Measurements from ENCODE around the gene GDF2.

GDF2 gene

DNA sequence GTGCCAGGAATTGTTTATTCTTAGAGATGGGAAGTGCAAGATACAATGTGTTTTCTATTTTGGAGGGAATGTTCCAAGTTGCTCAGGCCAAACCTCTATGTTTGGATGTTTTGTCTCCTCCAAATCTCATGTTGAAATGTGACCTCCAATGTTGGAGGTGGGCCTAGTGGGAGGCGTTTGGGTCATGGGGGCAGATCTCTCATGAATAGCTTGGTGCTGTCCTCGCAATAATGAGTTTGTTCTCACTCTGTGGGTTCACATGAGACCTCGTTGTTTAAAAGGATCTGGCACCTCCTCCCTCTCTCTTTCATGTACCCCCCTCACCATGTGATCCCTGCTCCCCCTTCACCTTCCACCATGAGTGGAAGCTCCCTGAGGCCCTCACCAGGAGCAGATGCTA lies 30.6 kb upstream of the GDF2 start:
- DNase-seq (ENCODE audit: low read depth): no peak

DNA sequence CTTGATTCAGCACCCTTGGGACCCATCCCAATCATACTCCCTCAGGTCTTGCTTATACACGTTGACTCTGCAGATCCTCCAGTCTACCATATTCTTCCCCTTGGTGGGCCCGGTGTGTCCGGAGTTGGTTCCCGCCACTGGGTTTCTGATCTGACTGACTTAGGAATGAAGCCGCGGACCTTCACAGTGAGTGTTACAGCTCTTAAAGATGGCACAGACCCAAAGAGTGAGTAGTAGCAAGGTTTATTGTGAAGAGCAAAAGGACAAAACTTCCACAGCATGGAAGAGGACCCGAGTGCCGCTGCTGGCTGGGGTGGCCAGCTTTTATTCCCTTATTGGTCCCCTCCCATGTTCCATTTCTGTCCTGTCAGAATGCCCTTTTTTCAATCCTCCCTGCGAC lies 28.2 kb upstream of the GDF2 start:
- DNase-seq (ENCODE audit: low read depth): no peak

DNA sequence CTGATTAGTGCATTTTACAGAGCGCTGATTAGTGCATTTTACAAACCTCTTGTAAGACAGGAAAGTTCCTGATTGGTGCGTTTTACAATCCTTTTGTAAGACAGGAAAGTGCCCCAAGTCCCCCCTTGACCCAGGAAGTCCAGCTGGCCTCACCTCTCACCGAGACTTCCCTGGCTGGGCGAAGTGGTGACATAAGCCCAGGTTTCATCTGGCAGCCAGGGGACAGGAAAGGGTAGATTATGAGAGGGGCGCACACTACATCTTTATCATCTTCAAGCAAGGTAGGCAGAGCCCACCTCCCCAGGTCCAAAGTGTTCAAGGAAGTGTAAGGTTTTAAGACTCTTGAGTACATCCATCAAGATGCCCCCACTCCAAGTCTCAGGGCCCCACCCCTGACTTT lies 27.8 kb upstream of the GDF2 start:
- DNase-seq (ENCODE audit: low read depth): no peak

DNA sequence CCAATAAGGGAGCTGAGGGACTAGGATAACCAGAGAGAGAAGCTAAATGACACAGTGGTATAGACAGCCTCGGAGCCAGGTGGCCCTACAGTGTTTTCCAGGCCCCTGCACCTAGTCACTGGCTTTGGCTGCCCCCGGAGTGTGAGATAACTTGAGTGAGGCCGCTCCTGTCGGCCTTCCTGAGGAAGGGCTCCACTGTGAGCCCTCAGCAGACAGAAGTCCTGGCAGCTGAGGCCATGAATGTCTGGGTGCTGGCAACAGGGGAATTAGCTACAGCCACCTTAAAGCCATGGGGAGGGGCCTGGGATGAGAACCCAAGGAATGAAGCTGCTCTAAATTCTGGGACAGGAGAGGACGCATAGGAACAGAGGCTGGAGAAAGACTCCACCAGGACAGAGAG lies 26.8 kb upstream of the GDF2 start:
- no peak for DNase-seq (ENCODE audit: low read depth)

DNA sequence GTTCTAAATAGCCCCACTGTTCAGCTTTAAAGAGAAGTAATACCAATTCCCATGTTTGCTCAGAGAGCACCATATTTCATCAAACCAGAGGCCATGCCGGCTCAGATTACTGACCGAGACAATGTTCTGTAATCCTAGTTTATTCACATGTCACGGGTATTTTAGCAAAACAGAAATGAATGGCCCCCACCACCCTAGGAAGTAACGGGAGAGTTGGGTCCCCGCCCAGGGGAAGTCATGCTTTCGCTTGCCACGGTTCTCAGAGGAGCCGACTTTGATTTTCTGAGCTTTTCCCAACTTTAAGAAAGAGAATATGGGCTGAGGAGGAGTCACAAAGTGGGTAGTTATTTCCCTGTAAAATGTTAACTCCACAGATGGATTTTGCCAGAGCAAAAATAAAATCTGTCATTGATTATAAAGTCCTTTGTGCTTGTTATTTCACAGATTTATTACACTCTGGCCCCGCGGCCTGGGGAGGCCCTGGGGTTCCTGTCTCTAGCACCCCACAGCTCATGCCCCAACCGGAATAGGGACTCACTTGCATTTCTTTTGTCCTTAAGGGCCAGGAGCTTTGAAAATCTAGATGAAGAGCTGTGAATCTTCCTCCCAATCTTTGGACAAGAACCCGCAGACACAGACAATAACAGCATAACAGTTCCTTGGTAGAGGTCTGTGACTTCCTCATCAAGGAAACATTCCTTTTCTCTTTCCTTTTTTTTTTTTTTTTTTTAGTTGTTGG lies 25.9 kb upstream of the GDF2 start:
- DNase-seq (ENCODE audit: low read depth): no peak

DNA sequence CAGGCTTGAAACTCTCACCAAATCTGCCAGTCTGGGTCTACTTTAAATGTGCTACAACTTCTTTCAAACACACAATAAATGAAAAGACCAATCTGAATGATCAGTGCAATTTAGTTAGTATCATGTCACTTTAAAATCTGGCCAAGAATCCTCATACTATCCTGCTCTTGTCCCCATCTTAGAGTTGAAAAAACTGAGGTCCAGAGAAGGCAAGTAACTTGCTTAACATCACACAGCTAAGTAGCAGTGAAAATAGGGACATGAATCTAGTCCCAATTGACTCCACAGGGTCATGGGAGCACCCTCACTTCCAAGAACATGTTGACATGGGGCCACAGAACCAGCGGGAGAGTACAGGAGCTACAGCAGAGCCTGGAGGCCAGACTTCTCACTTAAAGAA lies 25.3 kb upstream of the GDF2 start:
- DNase-seq (ENCODE audit: low read depth): no peak

DNA sequence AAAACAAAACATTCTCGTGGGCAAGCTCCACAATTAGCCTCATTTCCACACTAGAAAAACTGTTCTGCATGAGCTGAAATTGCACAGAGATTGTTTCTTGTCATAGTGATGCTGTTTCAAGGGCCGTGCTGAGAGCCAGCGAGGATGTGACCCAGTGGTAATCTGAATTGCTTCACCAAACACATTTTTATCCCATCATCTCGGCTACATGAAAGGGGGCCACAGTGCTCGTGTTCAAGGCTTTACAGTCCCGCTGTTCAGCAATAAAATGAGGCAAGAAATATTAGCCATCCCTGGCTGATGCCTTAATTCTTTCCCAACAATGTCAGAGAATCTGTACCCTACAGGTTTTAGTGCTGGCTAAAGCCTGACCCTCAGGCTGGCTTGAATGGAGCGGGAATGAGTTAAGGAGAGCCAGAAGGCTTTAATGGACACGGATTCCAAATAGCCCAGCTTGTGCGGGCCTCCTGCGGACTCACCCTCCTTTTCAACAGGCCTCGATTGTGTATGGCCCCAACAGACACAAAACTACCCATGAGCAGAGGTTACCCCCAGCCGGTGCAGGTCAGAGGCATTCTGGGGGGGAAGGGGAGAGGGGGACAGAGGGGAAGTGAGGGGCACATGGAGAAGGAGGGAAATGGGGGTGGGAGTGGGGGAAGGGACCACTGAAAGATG lies 24.3 kb upstream of the GDF2 start:
- no peak for DNase-seq (ENCODE audit: low read depth)

DNA sequence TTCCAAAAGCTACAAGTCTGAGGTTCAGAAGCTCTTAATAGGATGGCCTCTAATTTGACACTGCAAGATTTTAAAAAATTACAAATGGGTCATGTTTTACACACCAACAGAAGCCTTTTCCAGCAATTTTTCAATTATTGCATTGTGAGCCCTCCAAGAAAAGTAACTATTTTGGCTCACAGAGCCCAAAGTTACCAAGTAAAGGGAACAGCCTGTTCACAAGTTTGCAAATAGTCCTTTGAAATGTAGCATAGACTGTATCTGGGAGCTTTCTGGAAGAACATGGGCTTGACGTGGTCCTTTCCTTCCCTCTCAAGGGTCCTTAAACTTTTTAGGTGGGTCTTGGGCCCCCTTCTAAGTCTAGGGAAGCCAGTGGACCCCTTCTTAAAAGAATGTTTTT lies 23.5 kb upstream of the GDF2 start:
- DNase-seq (ENCODE audit: low read depth): no peak

DNA sequence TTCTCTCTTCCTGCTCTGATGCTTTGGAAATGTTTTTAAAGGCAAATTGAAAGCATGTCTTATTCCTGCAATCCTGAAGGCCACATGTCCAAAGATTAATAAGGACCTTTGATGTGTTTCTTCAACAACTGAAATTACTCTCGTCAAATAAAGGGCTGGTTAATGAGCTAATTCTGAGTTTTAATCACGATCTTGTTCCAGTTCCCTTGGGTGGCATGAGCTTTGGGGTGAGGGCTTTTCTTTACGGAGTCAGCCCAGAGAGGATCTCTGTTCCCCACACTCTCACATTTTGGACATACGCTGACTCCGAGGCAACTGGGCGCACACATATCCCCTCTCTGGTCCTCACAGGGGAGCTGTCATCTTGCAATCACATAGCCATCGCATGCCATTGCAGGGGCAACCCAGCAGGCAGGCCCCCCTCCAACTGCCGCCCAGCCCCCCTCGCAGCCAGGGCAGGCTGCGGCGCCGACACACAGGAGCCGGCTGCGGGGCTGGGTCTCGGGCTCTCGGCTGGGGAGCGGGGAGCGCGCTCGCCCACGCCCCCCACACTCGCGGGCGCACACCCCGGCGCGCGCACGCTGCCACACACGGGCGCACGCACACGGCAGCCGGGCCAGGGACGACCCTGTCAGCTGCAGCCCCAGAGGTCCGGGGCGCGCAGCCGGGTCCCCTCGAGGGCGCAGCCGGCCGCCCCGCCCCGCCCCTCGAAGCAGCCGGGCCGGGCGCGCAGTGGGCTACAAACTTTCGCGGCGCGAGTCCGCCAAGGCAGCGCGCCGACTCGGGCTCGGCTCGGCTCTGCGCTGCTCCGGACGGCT lies 22.4 kb upstream of the GDF2 start, which contains the start of gene GDF10:
Gene GDF10, plus strand, starts transcription at position 587 of the 818 bp plus-strand sequence. CDS start 455 bp downstream, outside the sequence.
- peak; percentile 21 for DNase-seq (ENCODE audit: low read depth)

DNA sequence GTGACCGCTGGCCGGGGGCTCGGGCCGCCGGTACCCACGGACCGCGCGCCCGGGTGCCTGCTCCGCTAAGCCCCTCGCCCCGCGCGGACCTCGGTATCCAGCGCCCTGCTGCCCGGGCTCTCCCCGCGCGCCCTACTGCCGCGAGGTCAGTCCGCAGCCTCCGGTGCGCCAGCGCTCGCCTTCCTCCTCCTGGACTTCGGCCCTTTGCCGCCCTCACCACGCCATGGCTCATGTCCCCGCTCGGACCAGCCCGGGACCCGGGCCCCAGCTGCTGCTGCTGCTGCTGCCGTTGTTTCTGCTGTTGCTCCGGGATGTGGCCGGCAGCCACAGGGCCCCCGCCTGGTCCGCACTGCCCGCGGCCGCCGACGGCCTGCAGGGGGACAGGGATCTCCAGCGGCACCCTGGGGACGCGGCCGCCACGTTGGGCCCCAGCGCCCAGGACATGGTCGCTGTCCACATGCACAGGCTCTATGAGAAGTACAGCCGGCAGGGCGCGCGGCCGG lies 21.8 kb upstream of the GDF2 start:
- DNase-seq (ENCODE audit: low read depth): no peak

DNA sequence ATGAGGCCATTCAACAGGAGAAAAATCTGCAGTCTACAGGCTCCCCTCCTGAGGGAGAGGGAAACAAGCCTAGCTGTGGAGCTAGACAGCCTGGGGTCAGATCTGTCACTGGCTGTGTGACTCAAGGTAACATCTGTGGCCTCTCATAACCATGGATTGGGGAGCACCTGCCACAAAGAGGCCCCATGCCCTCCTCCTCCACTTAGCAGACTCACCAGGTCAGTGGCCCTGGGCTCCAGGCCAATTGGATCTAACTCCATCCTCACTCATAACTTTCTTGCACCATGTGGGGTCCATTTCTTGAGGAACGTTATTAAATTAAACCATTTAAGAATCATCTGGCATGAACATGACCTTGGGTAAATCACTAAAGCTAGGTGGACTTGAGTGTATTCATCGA lies 20.4 kb upstream of the GDF2 start:
- DNase-seq (ENCODE audit: low read depth): no peak

DNA sequence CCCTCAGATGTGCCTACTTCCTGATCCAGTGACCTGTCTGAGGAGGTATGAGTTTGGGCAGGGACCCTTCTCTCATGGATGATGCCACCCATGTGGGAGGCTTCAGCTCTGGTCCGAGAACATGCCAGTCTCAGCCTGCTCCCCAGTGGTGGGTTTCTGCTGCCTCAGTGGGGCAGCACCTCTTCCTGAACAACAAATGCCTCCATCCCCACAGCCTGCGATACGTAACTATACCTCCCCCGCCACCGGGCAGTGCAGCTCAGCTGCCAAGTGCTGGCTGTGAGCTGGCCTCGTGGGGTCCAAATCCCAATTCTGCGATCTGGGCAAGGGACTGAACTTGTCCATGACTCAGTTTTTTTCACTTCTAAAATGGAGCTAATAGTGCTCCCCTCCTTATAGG lies 19.1 kb upstream of the GDF2 start:
- no peak for DNase-seq (ENCODE audit: low read depth)

DNA sequence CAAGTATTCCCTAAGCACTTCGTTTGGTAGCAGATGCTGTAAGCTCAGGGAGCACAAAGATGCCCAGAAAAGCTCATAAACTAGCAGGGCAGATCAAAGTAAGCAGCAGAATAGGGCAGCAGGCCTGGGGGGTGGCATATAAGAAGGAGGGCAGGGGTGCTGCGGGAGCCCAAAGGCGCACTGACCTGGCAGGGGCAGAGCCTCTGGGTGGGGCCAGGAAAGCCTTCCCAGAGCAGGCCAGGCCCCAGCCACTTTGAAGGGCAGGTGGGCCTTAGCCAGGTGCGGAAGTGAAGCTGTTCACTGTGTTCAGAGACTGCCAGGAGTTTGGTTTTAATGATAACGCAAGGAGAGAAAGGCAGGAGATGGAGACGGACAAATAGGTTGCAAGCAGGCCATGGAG lies 18.4 kb upstream of the GDF2 start:
- no peak for DNase-seq (ENCODE audit: low read depth)

DNA sequence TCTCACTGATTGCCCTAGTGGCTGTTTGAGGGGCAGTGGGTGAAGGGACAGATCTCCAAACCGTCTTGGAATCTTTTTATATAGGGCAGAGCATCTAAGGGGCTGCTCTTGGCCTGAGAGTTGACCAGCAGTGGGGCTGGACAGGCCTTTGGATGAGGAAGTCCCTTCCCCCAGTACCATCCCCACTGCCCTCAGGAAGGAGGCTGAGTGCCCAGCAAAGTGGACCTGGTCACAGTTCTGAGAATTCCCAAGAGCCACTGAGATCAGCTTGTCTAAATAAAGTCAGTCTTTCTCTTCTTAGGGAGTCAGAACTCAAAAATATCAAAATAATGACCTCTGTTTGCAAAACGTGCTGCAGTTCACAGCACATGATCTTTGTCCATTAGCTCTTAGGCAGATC lies 16.7 kb upstream of the GDF2 start:
- DNase-seq (ENCODE audit: low read depth): no peak

DNA sequence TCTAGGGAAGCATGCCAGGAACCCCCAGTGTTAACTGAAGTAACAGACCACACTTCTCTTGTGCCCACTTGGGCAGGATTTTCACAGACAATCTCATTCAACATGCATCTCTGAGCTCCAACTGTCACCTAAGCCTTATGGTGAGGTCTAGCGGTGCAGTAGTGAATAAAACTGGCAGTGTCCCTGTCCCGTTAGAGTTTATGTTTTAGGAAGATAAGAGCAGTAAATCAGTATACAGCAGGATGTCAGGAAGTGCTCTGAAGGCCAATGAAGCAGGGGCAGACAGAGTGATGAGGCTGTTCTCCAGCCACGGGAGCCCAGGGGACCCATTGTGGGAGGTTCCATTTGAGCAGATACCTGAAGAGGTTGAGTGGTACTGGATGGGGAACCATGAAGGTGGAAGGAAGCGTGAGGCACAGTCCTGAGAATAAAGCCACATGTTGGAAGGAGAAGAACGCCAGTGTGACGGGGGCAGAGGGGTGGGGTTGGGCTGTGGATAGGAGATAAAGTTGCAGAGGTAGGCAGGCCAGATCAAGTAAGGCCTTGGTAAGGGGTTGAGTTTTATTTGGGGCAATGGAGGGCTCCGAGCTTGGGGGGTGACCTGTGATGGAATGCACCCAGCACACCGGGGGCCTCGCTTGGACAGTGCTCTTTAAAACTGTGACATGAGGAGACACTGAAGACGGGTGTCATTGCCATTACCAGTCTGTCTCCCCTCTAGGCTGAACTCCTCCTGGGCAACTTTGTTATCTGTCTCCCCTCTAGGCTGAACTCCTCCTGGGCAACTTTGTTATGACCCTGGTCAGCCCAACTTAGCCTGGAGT lies 15.7 kb upstream of the GDF2 start:
- DNase-seq (ENCODE audit: low read depth): no peak

DNA sequence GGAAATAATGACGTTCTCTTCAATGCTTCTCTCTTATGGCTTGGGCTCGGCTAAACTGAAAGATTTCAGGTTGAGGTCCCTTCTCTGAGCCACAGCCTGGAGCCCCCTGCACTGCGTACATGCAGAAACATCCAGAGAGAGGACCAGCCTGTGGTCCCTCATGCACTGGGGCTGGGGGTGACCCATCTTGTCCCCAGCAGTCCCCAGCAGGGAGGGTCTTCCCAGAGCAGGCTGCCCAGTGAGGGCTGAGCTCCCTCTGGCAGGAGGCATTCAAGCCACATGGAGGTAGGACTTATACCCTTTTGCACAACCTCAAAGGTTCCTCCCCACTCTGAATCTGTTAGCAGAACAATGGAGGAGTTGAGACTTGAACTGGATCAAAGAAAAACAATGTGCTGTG lies 14.9 kb upstream of the GDF2 start:
- no peak for DNase-seq (ENCODE audit: low read depth)

DNA sequence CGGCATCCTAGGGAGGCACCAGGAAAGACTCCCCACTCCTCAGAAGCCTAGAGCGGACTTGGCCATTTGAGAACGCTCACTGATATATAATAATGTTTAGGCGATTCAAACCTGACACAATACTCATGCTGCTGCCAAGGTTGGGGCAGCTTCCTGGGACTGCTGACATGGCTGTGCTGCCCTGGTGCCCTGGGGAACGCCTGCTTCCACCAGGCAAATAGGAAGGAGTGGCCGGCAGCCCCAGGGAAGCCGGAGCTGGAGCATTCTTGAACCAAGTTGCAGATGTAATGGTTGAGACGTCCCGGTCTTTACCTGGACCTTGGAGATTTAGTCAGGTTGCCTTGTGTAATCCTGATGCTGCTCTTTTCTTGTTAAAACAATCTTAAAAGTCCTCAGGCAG lies 13.5 kb upstream of the GDF2 start:
- DNase-seq (ENCODE audit: low read depth): no peak

DNA sequence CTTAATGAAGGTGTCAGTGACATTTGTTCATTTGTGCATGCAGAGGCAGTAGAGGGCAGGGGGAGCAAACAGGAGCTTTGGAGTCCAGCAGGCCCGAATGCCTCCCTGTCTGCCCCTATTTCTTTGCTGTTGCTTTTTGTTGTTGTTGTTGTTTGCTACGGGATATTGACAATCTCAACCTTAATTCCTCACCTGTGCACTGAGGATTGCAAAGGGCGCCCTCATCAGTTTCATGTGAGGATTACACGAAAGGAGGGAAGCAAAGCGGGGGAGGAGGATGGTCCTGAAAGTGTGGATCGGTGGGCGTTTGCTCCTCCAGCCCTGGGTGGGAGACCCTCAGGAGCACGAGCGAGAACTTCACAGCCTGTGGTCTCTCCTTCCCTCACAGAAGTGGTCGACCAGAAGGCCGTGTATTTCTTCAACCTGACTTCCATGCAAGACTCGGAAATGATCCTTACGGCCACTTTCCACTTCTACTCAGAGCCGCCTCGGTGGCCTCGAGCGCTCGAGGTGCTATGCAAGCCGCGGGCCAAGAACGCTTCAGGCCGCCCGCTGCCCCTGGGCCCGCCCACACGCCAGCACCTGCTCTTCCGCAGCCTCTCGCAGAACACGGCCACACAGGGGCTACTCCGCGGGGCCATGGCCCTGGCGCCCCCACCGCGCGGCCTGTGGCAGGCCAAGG lies 12.7 kb upstream of the GDF2 start:
- DNase-seq (ENCODE audit: low read depth): no peak

DNA sequence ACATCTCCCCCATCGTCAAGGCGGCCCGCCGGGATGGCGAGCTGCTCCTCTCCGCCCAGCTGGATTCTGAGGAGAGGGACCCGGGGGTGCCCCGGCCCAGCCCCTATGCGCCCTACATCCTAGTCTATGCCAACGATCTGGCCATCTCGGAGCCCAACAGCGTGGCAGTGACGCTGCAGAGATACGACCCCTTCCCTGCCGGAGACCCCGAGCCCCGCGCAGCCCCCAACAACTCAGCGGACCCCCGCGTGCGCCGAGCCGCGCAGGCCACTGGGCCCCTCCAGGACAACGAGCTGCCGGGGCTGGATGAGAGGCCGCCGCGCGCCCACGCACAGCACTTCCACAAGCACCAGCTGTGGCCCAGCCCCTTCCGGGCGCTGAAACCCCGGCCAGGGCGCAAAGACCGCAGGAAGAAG lies 12.2 kb upstream of the GDF2 start:
- DNase-seq (ENCODE audit: low read depth): no peak

DNA sequence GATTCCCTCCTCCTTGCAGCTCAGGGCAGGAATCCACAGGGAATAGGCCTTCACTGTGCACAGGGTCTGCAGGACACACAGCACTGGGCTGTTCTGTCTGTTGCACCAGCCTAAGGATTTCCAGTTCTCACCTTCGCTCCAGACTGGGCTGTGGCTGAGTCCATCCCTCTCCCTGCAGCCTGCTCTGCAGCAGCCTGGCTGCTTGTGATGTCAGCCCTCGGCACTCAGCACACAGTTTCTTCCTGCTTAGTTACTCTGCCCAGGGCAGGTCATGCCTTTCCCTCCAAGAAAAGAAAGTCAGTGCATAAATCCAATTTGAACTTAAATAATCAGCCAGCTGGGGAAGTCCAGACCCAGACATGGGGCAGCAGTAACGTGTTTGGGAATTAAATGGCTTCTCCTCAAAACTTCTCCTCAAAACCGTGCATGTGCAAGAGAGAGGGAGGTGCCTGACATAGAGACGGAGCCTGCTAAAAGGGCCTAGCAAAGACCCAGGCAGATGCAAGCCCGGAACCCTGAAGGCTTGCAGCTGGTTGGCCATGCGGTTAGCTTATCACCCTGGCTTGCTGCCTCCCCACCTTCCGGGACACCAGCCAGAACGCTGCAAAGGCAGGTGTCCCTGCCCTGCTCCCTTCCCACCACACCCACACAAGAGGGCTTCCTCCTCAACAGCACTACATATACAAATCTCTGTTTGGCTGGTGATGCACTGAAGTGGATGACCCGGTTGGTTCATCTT lies 10.9 kb upstream of the GDF2 start:
- DNase-seq (ENCODE audit: low read depth): no peak

All from activated T-cell treated with anti-CD3 and anti-CD28 coated beads for 48 hours (primary cell).